NCI-H748 treated with DMSO at 0.1 percent for 48 hours (cell line): ENCODE results near the gene ZPBP.
A peak's percentile ranks its signal among the peaks of the same experiment; 100 is the strongest.

Source experiments
- DNase-seq: peaks from one replicate; lab custom pipeline; 2025; lab: John Stamatoyannopoulos, UW

Gene ZPBP, protein sequence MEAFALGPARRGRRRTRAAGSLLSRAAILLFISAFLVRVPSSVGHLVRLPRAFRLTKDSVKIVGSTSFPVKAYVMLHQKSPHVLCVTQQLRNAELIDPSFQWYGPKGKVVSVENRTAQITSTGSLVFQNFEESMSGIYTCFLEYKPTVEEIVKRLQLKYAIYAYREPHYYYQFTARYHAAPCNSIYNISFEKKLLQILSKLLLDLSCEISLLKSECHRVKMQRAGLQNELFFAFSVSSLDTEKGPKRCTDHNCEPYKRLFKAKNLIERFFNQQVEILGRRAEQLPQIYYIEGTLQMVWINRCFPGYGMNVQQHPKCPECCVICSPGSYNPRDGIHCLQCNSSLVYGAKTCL

DNA sequence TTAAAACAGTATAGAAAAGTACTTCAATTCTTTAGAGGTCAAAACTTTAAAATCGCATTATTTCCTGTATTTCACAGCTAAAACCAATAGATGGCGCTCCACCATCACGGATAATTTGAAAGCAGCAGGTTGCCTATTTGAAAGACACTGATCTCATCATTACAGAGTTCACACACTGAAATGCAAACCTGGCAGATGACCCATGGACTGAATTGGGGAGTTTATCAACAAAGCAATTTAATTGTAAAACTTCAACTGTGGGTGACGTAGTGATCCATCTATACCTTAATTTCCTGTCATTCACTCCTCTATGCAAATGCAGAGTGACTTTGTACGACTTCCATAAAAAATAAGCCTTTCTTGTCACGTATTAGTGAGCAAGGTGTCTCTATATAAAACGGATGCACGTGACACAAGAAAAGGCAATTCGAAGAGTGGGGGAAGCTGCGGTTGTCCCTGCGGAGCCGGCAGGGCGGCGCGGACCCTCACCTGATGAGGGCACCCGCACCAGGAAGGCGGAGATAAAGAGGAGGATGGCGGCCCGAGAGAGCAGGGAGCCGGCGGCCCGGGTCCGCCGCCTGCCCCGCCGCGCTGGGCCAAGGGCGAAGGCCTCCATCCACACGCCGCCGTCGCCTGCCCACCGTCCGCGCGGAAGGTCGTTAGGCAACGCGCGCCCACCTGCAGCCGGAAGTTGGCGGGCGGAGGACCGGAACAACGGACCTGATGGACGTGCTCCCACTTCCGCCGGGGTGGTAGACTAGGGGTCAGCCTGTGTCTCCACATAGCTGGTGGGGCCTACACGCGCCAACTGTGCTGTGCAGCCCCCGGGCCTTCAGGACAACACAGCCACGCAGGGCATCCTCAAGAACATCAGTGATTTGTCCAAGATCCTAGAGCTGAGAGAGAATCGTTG, at the start of gene ZPBP:
ZPBP (minus strand) TSS at position 668 of the 913 bp plus-strand sequence; CDS start at position 616, 52 bp downstream.
- peak; percentile 14 for DNase-seq

DNA sequence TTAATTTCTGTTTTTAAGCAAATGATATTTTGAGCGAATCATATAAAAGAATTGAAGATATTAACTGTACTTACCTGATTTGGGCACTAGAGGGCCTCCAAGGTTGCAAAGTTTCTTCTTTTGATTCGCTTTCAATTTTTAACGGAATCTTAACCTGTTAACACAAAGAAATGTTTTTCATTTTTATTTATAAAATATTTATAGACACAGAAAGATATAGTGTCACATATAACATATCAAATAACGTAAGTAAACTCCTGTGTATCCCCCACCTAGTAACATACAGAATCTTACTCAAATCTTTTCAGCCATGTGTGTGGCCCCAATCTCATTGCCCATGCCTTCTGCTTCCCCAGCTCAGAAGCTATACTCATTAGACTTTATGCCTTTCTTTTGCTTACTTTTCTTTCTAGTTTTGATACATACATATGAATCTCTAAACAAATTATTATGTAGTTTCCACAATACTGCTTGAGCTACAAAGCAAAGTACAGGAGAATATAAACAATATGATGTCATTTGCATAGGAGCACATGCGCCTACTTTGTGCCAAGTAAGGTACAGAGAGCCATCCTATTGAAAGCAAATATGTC, 49.5 kb upstream of the ZPBP start:
- DNase-seq: peak; percentile 30

DNA sequence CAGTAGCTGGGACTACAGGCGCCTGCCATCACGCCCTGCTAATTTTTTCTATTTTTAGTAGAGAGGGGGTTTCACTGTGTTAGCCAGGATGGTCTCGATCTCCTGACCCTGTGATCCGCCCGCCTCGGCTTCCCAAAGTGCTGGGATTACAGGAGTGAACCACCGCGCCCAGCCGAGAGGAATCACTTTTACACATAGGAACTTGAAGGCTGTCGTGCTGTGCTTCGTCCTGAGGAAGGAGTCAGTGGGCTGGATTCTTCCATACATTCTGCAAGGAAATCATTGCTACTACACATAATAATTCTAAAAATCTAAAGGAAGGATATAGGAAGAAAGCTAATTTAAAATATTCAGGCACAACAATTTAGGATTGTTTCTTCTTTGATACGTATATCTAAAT, 48.8 kb upstream of the ZPBP start:
- no peak for DNase-seq

DNA sequence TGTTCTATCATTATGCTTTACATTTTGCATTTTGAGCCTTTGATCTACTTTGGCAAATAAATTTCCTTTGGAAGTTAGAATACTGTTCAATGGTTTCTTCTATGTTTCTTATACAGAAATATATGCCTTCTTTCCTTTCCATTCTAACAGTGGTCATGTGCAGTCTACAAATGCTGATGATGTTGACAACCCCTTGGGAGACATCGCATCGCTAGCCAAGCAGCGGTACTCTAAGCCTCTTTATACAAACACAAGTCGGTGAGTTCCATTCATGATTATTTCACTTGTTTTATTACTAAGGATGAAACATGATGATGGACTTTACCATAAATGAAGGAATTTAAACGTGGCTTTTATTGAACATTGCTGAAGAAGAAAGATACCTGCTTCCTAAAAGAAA, 48.1 kb upstream of the ZPBP start:
- no peak for DNase-seq

DNA sequence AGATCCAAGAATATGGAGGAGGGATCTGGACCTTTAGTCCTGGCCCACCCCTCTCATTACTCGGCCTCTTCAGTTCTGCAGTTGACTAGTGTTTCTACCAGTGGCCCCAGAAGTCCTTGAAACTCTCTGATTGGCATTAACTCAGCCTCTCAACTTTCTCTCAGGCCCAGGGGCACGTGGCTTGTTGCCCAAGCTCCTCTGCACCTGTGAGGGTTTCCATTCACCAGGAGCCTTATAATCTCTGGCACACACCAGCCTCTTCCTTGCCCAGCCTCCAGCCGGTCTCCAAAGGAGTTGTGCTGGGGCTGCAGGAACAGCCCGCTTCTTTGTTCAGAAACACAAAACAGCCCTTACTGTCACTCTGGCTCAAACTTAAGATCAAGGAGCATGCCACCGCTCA, 47.6 kb upstream of the ZPBP start:
- no peak for DNase-seq

DNA sequence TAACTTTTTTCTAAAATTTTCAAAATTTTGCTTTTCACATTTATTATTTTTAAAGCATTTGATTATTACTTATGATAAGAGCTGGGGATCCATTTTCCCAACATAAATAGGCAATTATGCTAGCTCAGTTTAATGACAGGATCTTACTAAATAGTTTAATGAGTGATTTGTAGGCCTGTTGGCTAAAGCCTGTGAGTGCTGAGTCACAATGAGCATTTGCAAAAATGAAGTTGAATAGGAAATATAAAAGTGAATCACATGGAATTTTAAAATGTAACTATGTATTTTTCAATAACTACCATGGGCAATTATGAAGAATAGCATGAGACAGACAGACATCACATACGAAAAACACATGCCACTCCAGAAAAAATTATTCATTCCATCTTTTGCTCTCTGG, 45.1 kb upstream of the ZPBP start:
- no peak for DNase-seq

DNA sequence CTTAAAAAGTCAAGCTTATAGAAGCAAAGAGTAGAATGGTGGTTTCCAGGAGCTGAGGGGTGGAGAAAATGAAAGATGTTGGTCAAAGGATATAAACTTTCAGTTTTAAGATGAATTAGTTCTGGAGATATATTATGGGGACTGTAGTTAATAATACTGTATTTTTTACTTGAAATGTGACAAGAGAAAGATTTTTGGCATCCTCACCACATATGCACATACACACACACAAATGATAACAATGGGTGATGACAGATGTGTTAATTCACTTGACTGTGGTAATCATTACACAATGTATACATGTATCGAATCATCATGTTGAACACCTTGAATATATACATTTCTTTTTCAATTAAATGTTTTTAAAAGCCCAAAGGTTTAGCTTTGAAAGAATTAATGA, 32.7 kb upstream of the ZPBP start:
- DNase-seq: no peak

DNA sequence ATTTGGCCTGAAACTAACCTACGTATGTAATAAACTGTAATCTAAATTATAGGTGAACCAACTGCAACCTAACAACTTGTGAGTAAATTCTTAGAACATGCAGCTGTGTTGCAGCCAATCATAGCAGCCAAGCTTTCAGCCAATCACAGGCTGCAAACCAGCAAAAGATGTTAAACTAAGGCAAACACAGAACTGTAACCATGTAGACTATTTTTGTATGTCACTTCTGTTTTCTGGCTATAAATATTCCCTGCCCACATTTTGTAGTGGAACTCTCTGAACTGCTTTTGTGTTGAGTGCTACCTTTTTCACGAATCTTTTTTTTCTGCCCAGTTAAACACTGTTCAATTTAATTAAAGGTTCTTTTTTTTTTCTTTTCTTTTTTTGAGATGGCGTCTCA, 28.2 kb upstream of the ZPBP start:
- DNase-seq: no peak

DNA sequence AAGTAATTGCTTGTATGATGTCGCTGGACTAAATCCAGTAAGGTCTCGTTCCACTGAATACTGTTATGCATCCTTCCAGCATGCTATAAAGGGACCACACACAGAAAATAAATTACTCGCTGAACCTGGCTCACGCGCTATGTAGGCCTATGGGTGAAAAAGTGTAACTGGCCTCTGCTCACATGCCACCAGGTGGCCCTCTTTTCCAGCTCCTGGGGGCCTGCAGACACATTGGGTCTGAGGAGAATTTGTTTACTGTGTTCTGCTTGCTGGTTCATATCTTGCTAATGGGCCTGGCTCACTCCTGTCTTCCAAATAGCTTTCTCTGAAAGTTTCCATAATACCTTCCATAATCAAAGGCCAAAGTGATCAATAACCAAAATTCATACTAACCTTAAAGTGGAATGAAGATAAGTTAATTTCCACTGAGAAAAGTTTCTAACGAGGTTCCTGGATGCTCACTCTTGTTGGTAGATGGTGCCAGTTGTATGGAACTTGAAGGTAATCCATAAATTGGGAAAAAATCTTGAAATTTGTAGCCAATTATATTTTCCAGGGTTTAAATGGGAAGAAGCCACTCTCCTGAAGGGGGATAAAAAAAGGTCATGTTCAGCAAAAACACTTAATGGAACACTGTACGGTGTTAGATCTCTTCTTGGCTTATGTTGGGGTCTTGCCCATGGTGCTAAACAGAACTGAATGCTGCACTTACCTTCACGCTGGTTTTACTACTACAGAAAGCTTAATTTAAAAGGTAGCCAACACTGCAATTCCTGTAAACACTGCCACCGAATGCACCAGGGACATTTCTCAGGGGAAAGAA, 27.0 kb upstream of the ZPBP start:
- DNase-seq: no peak

DNA sequence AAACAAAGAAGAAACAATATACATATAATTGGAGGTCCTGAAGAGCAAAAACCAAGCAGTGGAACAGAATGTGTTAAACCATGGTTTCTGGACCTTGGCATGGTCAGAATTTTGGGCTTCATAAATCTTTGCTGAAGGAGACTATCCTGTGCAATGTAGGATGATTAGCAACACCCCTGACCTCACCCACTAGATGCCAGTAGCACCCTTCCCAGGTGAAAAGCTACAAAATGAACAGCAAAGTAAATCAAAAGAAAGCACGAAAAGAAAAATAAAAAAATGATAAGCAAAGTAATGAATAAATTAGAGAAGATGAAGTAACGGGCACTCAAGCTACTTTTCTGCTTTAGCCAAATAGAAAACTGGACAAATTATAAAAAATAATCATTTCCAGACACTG, 19.2 kb upstream of the ZPBP start:
- no peak for DNase-seq

DNA sequence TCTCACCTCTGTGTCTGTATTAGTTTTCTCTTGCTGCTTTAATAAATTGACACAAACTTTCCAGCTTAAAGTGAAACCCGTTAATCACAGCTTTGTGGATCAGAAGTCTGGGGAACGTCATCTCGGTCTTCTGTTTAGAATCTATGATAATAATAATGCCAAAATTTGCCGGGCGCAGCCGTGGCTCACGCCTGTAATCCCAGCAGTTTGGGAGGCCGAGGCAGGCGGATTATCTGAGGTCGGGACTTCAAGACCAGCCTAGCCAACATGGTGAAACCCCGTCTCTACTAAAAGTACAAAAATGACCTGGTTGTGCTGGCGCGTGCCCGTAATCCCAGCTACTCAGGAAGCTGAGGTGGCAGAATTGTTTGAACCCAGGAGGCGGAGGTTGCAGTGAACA, 8.8 kb upstream of the ZPBP start:
- DNase-seq: no peak

DNA sequence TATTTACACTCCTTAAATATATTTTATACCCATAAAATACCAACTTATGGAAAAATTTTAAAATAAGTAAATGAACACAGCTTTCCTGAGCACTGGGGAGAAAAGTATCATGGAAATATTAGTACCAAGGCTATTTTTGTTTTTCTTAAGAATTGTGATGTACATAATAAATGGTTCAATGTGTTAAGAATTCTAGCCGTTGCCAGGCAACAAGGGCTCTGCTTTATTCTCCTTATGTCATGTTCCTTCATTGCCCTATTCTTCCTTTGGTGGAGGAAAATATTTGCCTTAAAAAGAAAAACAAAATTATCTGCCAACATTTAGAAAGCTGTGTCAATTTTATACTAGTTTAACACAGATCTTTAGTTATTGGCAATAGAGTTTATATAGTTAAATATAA, 2.6 kb upstream of the ZPBP start:
- DNase-seq: no peak

DNA sequence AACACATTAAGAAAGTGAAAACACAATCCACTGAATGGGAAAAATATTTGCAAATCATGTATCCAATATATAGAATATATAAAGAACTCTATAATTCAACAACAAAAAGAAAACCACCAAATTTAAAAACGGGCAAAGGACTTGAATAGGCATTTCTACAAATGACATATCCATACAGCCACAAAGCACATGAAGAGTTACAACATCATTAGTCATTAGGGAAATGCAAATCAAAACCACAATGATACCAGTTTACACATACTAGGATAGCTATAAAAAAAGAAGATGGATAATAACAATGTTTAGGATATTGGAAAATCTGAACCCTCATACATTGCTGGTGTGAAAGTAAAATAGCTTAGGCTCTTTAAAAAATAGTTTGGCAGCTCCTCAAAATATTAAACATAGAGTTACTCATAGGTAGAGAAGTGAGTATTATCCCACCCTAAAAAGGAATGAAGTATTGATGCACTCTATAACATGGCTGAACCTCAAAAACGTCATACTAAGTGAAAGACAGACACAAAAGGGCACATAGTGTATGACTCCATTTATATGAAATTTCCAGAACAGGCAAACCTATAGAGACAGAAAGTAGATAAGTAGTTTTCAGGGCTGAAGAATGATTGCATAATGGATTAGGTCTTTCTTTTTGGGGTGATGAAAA, 4.5 kb downstream of the ZPBP start:
- no peak for DNase-seq

DNA sequence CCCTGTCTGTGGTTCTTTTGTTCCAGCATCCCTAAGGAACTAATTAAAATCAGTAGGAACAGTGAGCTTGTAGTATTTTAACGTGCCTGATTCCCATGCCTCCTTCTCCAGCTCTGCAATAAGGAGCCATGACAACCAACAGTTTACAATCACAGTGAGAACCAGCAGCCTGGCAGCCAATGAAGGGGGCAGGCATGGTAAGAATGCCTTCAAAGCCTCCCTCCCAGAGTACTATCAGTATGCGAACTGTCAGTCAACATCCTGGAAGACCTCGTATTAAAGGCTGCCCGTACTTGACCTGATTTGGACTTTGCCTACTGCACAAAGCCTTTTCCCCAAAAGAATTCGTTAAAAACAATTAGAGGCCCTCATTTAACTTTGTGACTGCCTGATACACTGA, 7.7 kb downstream of the ZPBP start:
- DNase-seq: no peak

DNA sequence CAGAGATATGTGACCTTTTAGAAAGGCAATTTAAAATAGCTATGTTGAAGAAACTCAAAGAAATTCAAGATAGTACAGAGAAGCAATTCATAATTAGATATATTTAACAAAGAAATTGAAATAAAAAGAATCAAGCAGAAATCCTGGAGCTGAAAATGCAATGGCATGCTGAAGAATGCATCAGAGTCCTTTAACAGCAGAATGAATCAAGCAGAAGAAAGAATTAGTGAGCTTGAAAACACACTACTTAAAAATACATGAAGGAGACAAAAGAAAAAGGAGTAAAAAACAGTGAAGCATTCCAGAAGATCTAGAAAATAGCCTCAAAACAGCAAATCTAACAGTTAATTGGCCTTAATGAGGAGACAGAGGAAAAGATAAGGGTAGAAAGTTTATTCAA, 20.0 kb downstream of the ZPBP start:
- DNase-seq: no peak

DNA sequence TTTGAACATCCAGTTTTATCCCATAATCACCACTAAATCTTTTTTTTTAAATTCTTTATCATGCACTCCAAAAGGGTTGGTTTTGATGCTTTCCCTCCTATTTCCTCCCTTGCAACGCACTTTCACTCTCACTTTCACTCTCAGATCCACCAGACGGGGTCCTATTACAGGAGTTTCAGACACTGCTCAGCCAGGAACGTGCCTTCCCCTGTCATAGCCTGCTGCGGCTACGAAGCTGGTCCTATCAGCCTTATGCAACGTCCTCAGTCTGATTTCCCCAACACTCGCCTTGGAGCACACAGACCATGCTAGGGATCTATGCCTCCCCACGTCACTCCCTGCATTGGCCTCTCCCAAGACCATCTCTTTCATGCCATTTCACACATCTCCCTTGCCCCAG, 23.4 kb downstream of the ZPBP start:
- DNase-seq: no peak

DNA sequence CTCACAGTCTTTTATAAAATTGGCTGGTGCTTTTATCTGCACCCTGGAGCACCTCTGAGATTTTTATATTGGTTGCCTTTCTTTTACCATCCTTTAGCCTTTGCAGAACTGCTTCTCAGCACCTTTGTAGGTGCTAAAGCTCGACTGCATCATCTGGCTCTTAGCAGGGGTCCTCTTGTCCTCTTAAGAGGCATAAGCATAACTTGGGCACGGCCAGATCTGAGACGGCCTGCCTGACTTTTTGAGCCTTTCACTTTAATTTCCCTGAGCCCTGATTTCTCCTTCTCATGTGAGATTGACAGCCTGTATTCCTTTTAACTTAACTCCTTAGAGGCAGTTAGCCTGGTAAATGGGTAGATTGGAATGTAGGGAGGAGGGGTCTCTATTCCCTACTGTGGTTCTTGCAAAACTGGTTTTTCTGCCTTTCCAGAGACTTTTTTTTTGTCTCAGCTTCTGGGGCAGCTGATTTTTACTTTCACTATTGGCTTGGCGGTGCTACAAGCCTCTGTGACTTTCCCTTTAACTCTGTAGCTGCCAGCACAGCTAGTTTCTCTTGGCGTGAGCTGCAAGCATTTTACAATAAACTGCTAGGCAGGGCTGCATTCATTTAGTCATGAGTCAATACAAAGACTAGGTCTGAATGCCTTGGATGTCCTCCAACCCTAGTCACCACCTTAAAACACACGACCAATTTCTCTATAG, 24.0 kb downstream of the ZPBP start:
- peak; percentile 53 for DNase-seq

DNA sequence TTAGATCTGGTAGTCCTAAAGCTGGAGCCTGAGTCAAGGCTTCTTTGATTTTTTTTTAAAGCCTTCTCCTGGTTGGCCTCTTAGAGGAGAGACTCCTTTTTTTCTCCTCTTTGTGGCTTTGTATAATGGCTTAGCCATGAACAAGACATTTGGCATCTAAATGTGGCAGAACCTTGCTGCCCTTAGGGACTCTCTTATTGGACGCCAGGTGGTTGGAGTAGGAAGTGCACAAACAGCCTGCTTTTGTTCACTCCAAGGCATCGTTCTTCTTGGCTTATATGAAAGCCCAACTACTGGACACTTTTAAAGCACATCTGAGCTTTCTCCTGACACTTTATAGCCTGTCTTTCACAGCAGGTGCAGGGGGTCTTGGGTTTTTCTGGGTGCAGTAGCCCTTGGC, 25.0 kb downstream of the ZPBP start:
- DNase-seq: no peak

DNA sequence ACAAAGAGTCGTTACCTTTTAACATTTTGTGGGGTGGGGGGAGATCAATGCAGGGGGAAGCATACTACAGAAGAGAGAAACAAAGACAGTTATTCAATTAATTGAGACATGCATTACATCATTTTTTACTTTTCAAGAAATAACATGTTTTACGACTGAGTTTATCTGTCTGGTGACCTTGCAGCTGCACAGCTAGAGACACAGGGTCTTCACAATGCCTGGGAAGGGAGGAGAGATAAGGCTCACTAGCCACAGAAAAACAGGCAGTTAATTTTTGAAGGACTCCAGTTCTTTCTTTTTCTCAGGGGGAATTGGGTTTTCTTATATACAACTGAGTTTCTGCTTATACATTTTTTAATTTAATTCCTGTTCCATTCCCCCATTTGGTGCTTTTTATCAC, 30.1 kb downstream of the ZPBP start:
- no peak for DNase-seq

DNA sequence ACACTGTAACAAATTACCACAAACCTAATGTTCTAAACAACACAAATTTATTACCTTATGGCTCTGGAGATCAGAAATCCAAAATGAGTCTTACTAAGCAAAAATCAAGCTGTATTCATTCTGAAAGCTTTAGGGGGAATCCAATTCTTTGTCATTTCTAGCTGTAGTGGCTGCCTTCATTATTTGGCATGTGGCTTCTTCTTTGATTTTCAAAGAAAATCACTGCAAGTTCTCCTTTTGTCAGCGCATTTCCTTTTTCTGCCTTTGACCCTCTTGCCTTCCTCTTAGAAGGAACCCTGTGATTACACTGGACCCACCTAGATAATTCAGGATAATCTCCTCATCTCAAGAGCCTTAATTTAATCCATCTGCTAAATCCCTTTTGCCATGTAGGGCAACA, 36.9 kb downstream of the ZPBP start:
- DNase-seq: no peak

DNA sequence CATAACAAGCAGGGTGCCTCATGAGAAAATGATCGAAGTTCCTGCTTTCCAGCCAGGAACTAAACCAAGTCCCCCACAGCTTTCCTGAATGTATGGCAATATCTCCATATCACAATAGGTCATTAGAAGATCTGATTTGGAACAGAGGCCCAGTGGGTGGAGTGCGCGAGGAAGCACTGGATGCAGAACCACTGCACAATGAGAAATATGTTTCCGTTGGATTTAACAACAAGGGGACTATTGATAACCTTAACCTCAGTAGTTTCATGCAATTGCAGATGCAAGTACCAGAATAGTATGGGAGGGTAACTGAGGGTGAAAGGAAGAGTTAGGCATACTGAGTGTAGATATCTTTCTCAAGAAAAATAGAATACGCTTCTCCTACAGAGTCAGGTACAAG, 45.3 kb downstream of the ZPBP start:
- DNase-seq: no peak
